ENCODE results near the gene FAM180B. TPM values are rescaled to one million over a fixed set of nuclear protein-coding genes. Genes with fewer than 3 reads are reported as not detected.

Gene FAM180B
- total and polyA plus RNA-seq, 2 of the 8 experiments (the other 6 are each of a cell fraction or from before 2014, with no cell fraction given): 0.09 TPM; not detected in 1

DNA sequence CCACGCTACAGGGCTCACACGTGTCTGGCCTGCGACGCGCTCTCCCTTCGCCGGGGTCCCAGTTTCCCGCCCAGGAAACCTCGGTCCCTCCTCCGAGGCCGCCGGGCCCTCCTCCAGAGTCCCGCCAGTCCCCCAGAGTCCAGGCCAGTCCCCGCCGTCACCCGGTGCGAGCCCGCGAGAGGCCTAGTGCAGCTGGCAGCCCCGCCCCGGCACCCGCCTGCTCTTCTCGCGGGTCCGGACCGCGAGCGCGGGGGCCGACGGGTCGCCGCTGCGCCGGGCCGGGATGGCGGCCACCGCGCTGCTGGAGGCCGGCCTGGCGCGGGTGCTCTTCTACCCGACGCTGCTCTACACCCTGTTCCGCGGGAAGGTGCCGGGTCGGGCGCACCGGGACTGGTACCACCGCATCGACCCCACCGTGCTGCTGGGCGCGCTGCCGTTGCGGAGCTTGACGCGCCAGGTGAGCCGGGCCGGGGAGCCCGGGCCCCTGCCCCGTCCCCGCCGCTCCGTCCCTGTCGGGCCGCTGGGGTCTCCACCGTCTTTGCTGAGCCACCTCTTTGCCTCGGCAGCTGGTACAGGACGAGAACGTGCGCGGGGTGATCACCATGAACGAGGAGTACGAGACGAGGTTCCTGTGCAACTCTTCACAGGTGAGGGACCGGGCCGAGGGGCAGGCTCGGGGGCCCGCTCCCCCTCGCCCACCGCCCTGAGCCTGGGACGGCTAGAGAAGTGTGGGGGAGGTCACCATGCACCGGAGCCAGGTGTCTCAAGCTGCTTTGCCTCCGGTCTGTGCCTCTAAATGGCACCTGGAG, 20.9 kb upstream of the FAM180B start, which contains the start of gene PTPMT1:
TSS of gene PTPMT1 (plus strand) at position 260 of the 809 bp plus-strand sequence. CDS start at position 284, 24 bp downstream.
- Histone ChIP-seq H3K56ac (replicated peaks; ENCODE audit: insufficient read length, low read depth, low read length) (peak within 1 kb of the TSS; percentile 40), H3K14ac (ENCODE audit: insufficient read length) (no peak within 1 kb of the TSS), H4K5ac (ENCODE audit: insufficient read length, low read depth, low read length) (peak within 1 kb of the TSS; percentile 67), H3K23me2 (ENCODE audit: low read depth, low read length) (peaks cover 3% of the 10 kb centered on the region; the same call in 1 of the 2 replicates), H2AFZ (ENCODE audit: low read length) (peak within 1 kb of the TSS; percentile 88), H3K18ac (ENCODE audit: extremely low read depth, low read length) (peak within 1 kb of the TSS; percentile 97), H3K79me2 (ENCODE audit: control insufficient read depth in 1 of 2, insufficient read depth in 2 of 2, low read length in 2 of 2) (peaks cover 0 to 13% of the 10 kb centered on the region in 2 experiments; a peak in 2 of 4 replicates), H3K27ac (ENCODE audit: low read depth, low read length) (peak within 1 kb of the TSS; percentile 53), H2BK20ac (ENCODE audit: low read length) (no peak within 1 kb of the TSS), H3K36me3 (ENCODE audit: control insufficient read depth in 2 of 4, insufficient read depth in 4 of 4, low read length in 3 of 4) (peaks cover 0 to 8% (median 0%) of the 10 kb centered on the region in 4 experiments; a peak in 3 of 8 replicates), H3K4me1 (replicated peaks in 1 of 4; ENCODE audit: control insufficient read depth in 3 of 4, insufficient read depth in 4 of 4, low read length in 3 of 4) (peaks cover 0 to 3% (median 1%) of the 10 kb centered on the region in 4 experiments; a peak in 1 of 7 replicates), H2BK120ac (replicated peaks; ENCODE audit: low read depth, low read length) (peak within 1 kb of the TSS; percentile 59), H2BK5ac (ENCODE audit: low read depth, low read length) (peak within 1 kb of the TSS; percentile 78), H4K20me1 (replicated peaks in 1 of 2; ENCODE audit: control insufficient read depth in 1 of 2, insufficient read depth in 2 of 2, low read length in 2 of 2) (peaks cover 0 to 4% of the 10 kb centered on the region in 2 experiments), H4K91ac (replicated peaks; ENCODE audit: insufficient read length, low read length) (peak within 1 kb of the TSS; percentile 22), H2BK12ac (ENCODE audit: low read depth, low read length) (0 out of 2 replicates have a peak within 1 kb of the TSS, but pooled peaks have one; percentile 60), H3K23ac (ENCODE audit: insufficient read length) (no peak within 1 kb of the TSS), H3K4me2 (ENCODE audit: insufficient read depth in 1 of 2, low read depth in 2 of 2, low read length in 2 of 2) (peak within 1 kb of the TSS; percentile 60 to 77), H3K9me3 (ENCODE audit: insufficient read depth in 2 of 2, low read depth in 1 of 2, low read length in 1 of 2) (no peaks in the 10 kb centered on the region), H3K4me3 (ENCODE audit: extremely low read depth in 1 of 4, insufficient read depth in 2 of 4, low read depth in 3 of 4, low read length in 4 of 4) (peak within 1 kb of the TSS; percentile 44 to 96 (median 95)), H3K79me1 (ENCODE audit: low read depth, low read length) (peaks cover 3% of the 10 kb centered on the region; the same call in 1 of the 2 replicates), H2AK5ac (ENCODE audit: low read depth, low read length) (no peak within 1 kb of the TSS), H4K8ac (ENCODE audit: extremely low read depth, insufficient read depth, low read length) (peak within 1 kb of the TSS; percentile 84), H2BK15ac (ENCODE audit: low read length) (0 out of 2 replicates have a peak within 1 kb of the TSS, but pooled peaks have one; percentile 46), H3K27me3 (replicated peaks in 1 of 4; ENCODE audit: control insufficient read depth in 3 of 4, extremely low read depth in 1 of 4, insufficient read depth in 3 of 4, low read length in 3 of 4) (no peaks in the 10 kb centered on the region), H3K4ac (replicated peaks; ENCODE audit: insufficient read length, low read depth, low read length) (no peak within 1 kb of the TSS), H3K9ac (replicated peaks in 1 of 4; ENCODE audit: extremely low read depth in 1 of 4, low read depth in 3 of 4, low read length in 3 of 4) (peak within 1 kb of the TSS; percentile 90 to 96 (median 94))
- DNase-seq (ENCODE audit: low read depth in 1 of 2, low spot score in 2 of 2): peak in 1 of 2 experiments; percentile 86
- no peak for FAIRE-seq
- ChIA-PET POLR2A (ENCODE audit: partially characterized antibody) (interaction anchor here (0.7 to 6.6 kb wide), 22 partner anchors 9 to 148 kb away, joined by 3 to 83 read pairs (median 5); partner anchors contain the start of genes C1QTNF4, CELF1, FAM180B and KBTBD4), CTCF (ENCODE audit: partially characterized antibody) (interaction anchor here (0.6 to 1.7 kb wide), 5 partner anchors 11 to 76 kb away, joined by 3 to 6 read pairs (median 5); partner anchors contain the start of gene CELF1)
- WGBS, 2 experiments (ENCODE audit: extremely low coverage in 1 of 2, insufficient coverage in 1 of 2, insufficient read length in 1 of 2, insufficient replicate concordance in 2 of 2, low coverage in 1 of 2, low lambda C conversion rate in 2 of 2, missing lambda C conversion rate in 1 of 2): 2% methylated on average over 67 of the region's 86 CpGs; no CpG with 5 or more reads in 1 of the 2 experiments
- TF ChIP-seq GTF2F1 (IDR thresholded peaks at IDR 0.05; ENCODE audit: borderline replicate concordance, low read depth, low read length): no peak
- TF ChIP-seq POLR2AphosphoS5 (IDR thresholded peaks at IDR 0.05; ENCODE audit: low read depth, low read length): no peak; the same call in 1 of the 2 replicates
- TF ChIP-seq SP1 (IDR thresholded peaks at IDR 0.05; ENCODE audit: low read depth, low read length): no peak
- no peak for TF ChIP-seq SUZ12 (IDR thresholded peaks at IDR 0.05; ENCODE audit: low read length)
- TF ChIP-seq SP2 (IDR thresholded peaks at IDR 0.05; ENCODE audit: low read length): no peak
- peak; percentile 70 for TF ChIP-seq ASH2L (IDR thresholded peaks at IDR 0.05; ENCODE audit: low read length)
- no peak for TF ChIP-seq EZH2 (IDR thresholded peaks at IDR 0.05; ENCODE audit: low read depth, low read length, severe bottlenecking)
- TF ChIP-seq ZNF274 (IDR thresholded peaks at IDR 0.05; ENCODE audit: borderline replicate concordance, extremely low read depth, low read length): no peak
- no peak for TF ChIP-seq POU5F1 (IDR thresholded peaks at IDR 0.05; ENCODE audit: low read depth, low read length)
- TF ChIP-seq, protein P1, sequence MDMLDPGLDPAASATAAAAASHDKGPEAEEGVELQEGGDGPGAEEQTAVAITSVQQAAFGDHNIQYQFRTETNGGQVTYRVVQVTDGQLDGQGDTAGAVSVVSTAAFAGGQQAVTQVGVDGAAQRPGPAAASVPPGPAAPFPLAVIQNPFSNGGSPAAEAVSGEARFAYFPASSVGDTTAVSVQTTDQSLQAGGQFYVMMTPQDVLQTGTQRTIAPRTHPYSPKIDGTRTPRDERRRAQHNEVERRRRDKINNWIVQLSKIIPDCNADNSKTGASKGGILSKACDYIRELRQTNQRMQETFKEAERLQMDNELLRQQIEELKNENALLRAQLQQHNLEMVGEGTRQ (IDR thresholded peaks at IDR 0.05; ENCODE audit: low read length): peak; percentile 9; the same call in 1 of the 2 replicates
